ENCODE results near the gene EFNB2.

The EFNB2 gene

GRCh38 chr13:106524108-106524507, 11.4 kb downstream of the EFNB2 start:
- DNase-seq, result no peak

- peak; percentile 95 for DNase-seq
Measured at GRCh38 chr13:106523576-106523975, 11.9 kb downstream of the EFNB2 start.

GRCh38 chr13:106522898-106523525, 12.4 kb downstream of the EFNB2 start:
- no peak for DNase-seq

GRCh38 chr13:106522112-106522705, 13.3 kb downstream of the EFNB2 start:
- DNase-seq, result peak; percentile 22

- DNase-seq, result no peak
Measured at GRCh38 chr13:106521095-106521799, 14.2 kb downstream of the EFNB2 start.

- no peak for DNase-seq
Measured at GRCh38 chr13:106520251-106521054, 15.0 kb downstream of the EFNB2 start.

GRCh38 chr13:106518512-106518911, 16.9 kb downstream of the EFNB2 start:
- DNase-seq, result no peak

GRCh38 chr13:106517109-106517847, 18.2 kb downstream of the EFNB2 start:
- DNase-seq, result no peak

- no peak for DNase-seq
Measured at GRCh38 chr13:106515635-106516254, 19.7 kb downstream of the EFNB2 start.

GRCh38 chr13:106514928-106515634, 20.4 kb downstream of the EFNB2 start:
- no peak for DNase-seq

- DNase-seq, result no peak
Measured at GRCh38 chr13:106513025-106513983, 22.2 kb downstream of the EFNB2 start.

- no peak for DNase-seq
Measured at GRCh38 chr13:106507560-106508274, 27.7 kb downstream of the EFNB2 start.

- DNase-seq, result no peak
Measured at GRCh38 chr13:106506286-106506685, 29.2 kb downstream of the EFNB2 start.

- DNase-seq, result no peak
Measured at GRCh38 chr13:106505732-106506131, 29.7 kb downstream of the EFNB2 start.

- no peak for DNase-seq
Measured at GRCh38 chr13:106505295-106505694, 30.2 kb downstream of the EFNB2 start.

GRCh38 chr13:106503730-106504453, 31.6 kb downstream of the EFNB2 start:
- DNase-seq, result no peak

- no peak for DNase-seq
Measured at GRCh38 chr13:106503272-106503671, 32.2 kb downstream of the EFNB2 start.

- no peak for DNase-seq
Measured at GRCh38 chr13:106500445-106500844, 35.0 kb downstream of the EFNB2 start.

- no peak for DNase-seq
Measured at GRCh38 chr13:106499896-106500295, 35.6 kb downstream of the EFNB2 start.

All from NCI-H2171 (cell line).